ENCODE results near the gene PCDHGB3.

- TF ChIP-seq, protein P1, sequence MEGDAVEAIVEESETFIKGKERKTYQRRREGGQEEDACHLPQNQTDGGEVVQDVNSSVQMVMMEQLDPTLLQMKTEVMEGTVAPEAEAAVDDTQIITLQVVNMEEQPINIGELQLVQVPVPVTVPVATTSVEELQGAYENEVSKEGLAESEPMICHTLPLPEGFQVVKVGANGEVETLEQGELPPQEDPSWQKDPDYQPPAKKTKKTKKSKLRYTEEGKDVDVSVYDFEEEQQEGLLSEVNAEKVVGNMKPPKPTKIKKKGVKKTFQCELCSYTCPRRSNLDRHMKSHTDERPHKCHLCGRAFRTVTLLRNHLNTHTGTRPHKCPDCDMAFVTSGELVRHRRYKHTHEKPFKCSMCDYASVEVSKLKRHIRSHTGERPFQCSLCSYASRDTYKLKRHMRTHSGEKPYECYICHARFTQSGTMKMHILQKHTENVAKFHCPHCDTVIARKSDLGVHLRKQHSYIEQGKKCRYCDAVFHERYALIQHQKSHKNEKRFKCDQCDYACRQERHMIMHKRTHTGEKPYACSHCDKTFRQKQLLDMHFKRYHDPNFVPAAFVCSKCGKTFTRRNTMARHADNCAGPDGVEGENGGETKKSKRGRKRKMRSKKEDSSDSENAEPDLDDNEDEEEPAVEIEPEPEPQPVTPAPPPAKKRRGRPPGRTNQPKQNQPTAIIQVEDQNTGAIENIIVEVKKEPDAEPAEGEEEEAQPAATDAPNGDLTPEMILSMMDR (IDR thresholded peaks at IDR 0.05; ENCODE audit: low read length): no peak
- no peak for TF ChIP-seq EZH2 (IDR thresholded peaks at IDR 0.05; ENCODE audit: borderline replicate concordance, low read length)
Observed at GRCh38 chr5:141402553-141403243, 32.7 kb downstream of the PCDHGB3 start, which contains the start of gene PCDHGA9.
